Body of pancreas (tissue), 4 donors: ENCODE data around the gene STRADB.

Experiments
- POLR2A ChIP-seq, 3 donors: fragments of 450-650 bp; IDR thresholded peaks; one replicate each; pipeline ENCODE4 v1.6.1; 2016; ENCODE audit warnings: antibody characterized with exemption in 3 of 3, mild to moderate bottlenecking in 2 of 3
- TF ChIP-seq, protein P1 (sequence below), 7 experiments: fragments of 450-650 bp in 4 of 7; fragments of 200-600 bp in 3 of 7; sonication (generic) in 3 of 7; IDR thresholded peaks; one replicate each; pipeline ENCODE4 v1.5.1; 2016 to 2019; ENCODE audit warnings: antibody characterized with exemption in 7 of 7

DNA sequence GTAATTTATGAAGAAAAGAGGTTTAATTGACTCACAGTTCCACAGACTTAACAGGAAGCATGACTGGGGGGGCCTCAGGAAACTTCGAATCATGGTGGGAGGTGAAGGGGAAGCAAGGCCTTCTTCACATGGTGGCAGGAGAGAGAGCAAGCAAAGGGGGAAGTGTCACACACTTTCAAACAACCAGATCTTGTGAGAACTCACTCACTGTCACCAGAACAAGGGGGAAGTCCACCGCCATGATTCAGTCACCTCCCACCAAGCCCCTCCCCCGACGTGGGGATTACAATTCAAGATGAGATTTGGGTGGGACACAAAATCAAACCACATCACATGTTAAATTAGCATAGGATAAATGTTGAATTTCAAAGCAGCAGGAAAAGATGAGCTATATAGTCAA lies 56.2 kb downstream of the STRADB start:
- TF ChIP-seq, protein P1, sequence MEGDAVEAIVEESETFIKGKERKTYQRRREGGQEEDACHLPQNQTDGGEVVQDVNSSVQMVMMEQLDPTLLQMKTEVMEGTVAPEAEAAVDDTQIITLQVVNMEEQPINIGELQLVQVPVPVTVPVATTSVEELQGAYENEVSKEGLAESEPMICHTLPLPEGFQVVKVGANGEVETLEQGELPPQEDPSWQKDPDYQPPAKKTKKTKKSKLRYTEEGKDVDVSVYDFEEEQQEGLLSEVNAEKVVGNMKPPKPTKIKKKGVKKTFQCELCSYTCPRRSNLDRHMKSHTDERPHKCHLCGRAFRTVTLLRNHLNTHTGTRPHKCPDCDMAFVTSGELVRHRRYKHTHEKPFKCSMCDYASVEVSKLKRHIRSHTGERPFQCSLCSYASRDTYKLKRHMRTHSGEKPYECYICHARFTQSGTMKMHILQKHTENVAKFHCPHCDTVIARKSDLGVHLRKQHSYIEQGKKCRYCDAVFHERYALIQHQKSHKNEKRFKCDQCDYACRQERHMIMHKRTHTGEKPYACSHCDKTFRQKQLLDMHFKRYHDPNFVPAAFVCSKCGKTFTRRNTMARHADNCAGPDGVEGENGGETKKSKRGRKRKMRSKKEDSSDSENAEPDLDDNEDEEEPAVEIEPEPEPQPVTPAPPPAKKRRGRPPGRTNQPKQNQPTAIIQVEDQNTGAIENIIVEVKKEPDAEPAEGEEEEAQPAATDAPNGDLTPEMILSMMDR (IDR thresholded peaks at IDR 0.05): no peak
- no peak for TF ChIP-seq POLR2A (IDR thresholded peaks at IDR 0.05)
